ENCODE measurements around the gene CALN1.
"Not testable (repeated sequence)": the region's sequence is repeated elsewhere in the genome, so short reads cannot be mapped to it uniquely, and the experiment has no call there.

The CALN1 gene

DNA sequence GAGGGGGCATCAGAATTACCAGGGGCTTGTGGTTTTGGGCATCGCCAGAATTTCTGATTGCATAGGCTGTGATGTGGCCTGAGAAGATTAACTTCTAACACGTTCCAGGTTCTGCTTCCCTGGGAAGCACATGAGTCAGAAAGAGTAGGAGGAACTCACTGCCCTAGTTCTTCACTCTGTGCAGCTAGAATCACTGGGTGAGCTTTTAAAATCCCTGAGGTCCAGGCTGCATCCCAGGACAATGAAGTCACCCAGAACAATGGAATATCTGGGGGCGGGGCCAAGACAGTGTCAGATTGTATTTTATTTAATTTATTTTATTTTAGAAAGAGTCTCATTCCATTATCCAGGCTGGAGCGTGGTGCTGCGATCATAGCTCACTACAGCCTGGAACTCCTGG is 636.5 kb downstream of the CALN1 start:
- no peak for DNase-seq

GRCh38 chr7:71772779-71773178 is 639.4 kb downstream of the CALN1 start:
- DNase-seq: no peak

DNA sequence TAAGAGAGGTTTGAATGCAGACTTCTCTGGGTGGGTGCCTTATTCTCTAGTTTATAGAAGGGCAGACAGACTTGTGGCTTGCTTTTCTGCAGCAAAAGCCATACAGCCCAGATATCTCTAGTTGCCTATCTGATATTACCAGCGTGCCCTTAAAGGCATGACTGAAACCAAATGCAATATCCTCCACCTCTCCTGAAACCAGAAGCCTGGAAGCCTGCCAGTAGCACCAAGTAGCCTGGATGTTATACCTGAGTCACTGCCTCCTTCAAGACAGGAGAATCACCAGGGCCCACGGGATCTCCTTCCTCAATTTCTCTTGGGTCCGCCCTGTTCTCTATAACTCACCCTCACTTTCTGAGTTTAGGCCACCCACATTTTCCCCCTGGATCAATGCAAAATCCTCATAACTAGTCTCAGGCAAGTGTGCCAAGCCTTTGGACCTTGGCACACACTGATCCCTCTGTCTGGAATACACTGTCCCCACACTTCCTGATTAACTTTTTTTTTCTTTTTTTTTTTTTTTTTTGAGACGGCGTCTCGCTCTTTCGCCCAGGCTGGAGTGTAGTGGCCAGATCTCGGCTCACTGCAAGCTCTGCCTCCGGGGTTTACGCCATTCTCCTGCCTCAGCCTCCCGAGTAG is 641.8 kb downstream of the CALN1 start:
- no peak for DNase-seq

DNA sequence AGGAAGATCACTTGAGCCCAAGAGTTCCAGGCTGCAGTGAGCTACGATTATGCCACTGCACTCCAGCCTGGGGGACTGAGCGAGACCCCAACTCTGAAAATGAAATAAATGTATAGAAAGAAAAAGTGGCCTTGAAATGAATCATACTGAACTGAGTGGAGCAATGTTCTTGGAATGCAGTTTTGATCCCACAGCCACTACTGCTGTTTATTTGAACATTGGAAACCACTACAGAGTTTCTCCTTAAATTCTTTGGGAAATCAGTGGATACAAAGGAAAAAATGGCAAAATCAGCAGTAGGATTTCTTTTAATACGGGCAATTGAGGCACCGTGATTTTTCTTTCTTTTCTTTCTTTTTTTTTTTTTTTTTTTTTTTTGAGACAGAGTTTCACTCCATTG is 642.8 kb downstream of the CALN1 start:
- no peak for DNase-seq

DNA sequence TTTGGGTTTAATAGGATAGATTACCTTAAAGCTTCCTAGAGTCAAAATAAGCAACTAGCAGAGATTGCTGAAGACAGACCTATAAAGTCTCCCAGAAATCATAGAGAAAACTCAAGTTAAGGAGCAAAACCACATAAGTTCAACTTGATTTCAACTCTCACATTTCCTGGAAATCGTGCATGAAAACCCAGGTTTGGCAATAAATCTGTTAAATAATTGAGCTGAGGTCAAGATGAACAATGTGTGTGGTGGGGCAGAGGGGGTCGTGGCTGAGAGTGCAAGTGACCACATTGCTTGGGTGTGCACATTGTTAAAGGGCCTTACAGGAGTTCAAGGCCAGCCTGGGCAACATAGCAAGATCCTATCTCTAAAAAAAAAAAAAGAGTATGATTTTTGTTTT is 643.7 kb downstream of the CALN1 start:
- no peak for DNase-seq

GRCh38 chr7:71766016-71766415 is 646.1 kb downstream of the CALN1 start:
- DNase-seq: no peak

- no peak for DNase-seq
Measured at GRCh38 chr7:71761336-71761735, 650.8 kb downstream of the CALN1 start.

DNA sequence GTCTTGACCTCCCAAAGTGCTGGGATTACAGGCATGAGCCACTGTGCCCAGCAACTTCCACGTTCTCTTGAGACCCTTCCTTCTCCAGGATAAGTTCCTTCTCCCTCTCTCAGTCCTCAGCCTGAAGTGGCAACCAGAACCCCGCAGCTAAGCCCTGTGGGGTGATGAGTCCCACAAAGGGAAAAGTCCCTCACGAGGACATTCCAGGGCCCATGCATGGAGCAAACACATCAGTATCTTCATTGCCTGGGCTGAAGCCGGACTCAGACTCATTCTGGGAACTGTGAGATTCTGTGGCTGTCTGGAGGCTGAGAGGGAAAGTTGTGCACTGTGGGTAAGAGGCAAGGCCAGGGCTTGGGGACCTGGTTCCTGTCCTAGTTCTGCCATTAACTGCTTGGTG is 657.3 kb downstream of the CALN1 start:
- no peak for DNase-seq

GRCh38 chr7:71753956-71754664 is 658.0 kb downstream of the CALN1 start:
- DNase-seq: no peak

GRCh38 chr7:71753236-71753635 is 658.9 kb downstream of the CALN1 start:
- no peak for DNase-seq

GRCh38 chr7:71752171-71752935 is 659.8 kb downstream of the CALN1 start:
- DNase-seq: peak; percentile 4

DNA sequence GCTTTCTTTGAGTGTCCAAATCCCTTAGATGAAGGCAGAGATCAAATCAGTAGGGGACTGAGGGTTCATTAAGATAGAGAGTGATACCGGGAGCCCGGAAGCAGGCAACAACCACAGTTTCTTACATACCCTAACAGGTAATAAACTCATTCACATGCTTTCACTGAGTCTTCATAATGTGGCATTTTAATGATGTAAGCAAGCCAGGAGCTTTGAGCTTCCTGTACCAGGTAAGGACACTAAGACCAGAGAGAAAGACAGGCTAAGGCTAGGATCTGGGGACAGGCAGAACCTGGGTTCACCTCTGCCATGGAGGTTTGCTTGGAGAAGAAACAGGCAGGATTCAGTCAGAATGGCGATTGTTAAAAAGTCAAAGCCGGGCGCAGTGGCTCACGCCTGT is 661.8 kb downstream of the CALN1 start:
- no peak for DNase-seq

GRCh38 chr7:71746006-71746405 is 666.1 kb downstream of the CALN1 start:
- no peak for DNase-seq

DNA sequence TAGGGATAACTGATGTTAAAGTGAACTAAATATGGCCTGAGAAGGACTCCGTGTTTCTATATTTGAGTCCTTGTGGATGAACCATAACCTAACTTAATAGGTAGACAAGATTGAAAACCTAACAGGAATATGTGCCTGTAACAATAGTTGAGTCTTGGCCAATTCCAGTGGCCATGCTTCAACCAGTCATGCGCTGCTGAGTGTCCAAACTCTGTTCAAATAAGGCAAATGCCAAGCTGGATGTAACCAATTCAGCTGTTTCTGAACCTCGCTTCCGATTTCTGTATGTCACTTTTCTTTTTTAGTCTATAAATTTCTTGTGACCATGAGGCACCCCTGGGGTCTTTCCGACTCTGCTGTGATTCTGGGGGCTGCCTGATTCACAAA is 672.0 kb downstream of the CALN1 start:
- DNase-seq: no peak

- DNase-seq: no peak
Measured at GRCh38 chr7:71739520-71740173, 672.5 kb downstream of the CALN1 start.

DNA sequence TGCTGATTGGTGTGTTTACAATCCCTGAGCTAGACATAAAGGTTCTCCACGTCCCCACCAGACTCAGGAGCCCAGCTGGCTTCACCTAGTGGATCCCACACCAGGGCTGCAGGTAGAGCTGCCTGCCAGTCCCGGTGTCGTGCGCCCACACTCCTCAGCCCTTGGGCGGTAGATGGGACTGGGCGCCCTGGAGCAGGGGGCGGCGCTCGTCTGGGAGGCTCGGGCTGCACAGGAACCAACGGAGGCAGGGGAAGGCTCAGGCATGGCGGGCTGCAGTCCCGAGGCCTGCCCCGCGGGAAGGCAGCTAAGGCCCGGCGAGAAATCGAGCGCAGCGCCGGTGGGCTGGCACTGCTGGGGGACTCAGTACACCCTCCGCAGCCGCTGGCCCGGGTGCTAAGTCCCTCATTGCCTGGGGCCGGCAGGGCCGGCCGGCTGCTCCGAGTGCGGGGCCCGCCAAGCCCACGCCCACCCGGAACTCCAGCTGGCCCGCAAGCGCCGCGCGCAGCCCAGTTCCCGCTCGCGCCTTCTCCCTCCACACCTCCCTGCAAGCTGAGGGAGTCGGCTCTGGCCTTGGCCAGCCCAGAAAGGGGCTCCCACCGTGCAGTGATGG is 674.1 kb downstream of the CALN1 start:
- not testable (repeated sequence) for DNase-seq

- peak; percentile 74 for DNase-seq
Measured at GRCh38 chr7:71735961-71736556, 676.1 kb downstream of the CALN1 start.

GRCh38 chr7:71733107-71733870 is 678.8 kb downstream of the CALN1 start:
- peak; percentile 90 for DNase-seq

DNA sequence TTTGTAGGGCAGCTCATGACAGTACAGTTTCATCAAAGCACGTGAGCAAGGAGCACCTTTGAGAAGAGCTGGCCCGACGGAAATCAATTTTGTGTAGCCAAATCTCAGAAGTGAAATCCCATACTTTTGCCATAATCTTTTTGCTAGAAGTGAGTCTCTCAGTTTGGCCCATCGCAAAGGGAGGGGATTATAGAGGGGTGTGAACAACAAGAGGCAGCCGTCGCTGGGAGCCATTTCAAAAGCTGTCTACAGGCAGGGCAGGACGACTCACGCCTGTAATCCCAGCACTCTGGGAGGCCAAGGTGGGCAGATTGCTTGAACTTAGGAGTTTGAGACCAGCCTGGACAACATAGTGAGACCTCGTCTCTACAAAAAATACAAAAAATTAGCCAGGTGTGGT is 680.4 kb downstream of the CALN1 start:
- DNase-seq: no peak
